HCT116 (cell line): Measurements from ENCODE around the gene DBX2. TPM values are rescaled to one million over a fixed set of nuclear protein-coding genes. Genes with fewer than 3 reads are reported as not detected.

Experiments
- ATAC-seq: fragments of 200-7000 bp; cut with Tn5 transposase; 2 replicates; pipeline ENCODE4 v1.9.1; 2020; ENCODE audit warnings: mild to moderate bottlenecking, moderate library complexity
- BruUV-seq: library from RNA; stranded (reverse); fragments of 400-500 nt; replicated peaks from 2 replicates; lab custom pipeline; 2021; lab: Mats Ljungman, UMichigan
- CTCF ChIA-PET: fragments of 300-600 bp; sonication (Branson Sonifier 250); formaldehyde crosslinking; loops from one replicate; lab custom pipeline; 2021; ENCODE audit warnings: antibody characterized with exemption; lab: Charles Lee
- POLR2A ChIA-PET: fragments of 300-600, 350-600 bp; sonication (Branson Sonifier 250); formaldehyde crosslinking; loops from one replicate; lab custom pipeline; 2021; ENCODE audit warnings: antibody characterized with exemption; lab: Charles Lee
- RAD21 ChIA-PET, 2 experiments: fragments of 300-600 bp; sonication (Branson Sonifier 250); formaldehyde crosslinking; loops; one replicate each; lab custom pipeline; 2023; ENCODE audit warnings: low total read pairs in 2 of 2; ENCODE audit not compliant: uncharacterized antibody in 2 of 2, unreplicated experiment in 2 of 2, low non-redundant PET in 1 of 2; lab: Charles Lee
- DNase-seq: peaks from one replicate; pipeline ENCODE4 v3.0.0-alpha.2; 2010; ENCODE audit warnings: low read depth, low spot score
- H2AFZ ChIP-seq: fragments of 200-600 bp; shearing (Covaris generic), sonication (generic); 2 replicates; pipeline ENCODE4 v1.6.1; 2017; ENCODE audit warnings: low read depth, mixed run types, mixed read lengths, antibody characterized with exemption, low read length; ENCODE audit not compliant: poor library complexity, severe bottlenecking
- H3K27ac ChIP-seq: 2 replicates; pipeline ENCODE4 v1.5.1; 2012; ENCODE audit warnings: low read depth, low read length
- H3K27me3 ChIP-seq: fragments of 200-600 bp; sonication (generic); 2 replicates; pipeline ENCODE4 v1.6.1; 2016; ENCODE audit warnings: mixed run types, low read length, mixed read lengths; ENCODE audit not compliant: insufficient read depth
- H3K36me3 ChIP-seq, 2 experiments: fragments of 200-500 bp in 1 of 2; fragments of 200-600 bp in 1 of 2; sonication (Bioruptor generic) in 1 of 2; sonication (generic) in 1 of 2; 2 replicates each; pipeline versions ENCODE4 v1.5.1 to v1.6.1; 2014 to 2016; ENCODE audit warnings: low read length in 2 of 2, inconsistent platforms in 1 of 2, mixed read lengths in 1 of 2, mixed run types in 1 of 2; ENCODE audit not compliant: insufficient read depth in 2 of 2, control insufficient read depth in 1 of 2
- H3K4me1 ChIP-seq, 2 experiments: fragments of 200-600 bp in 1 of 2; sonication (generic) in 1 of 2; 2 replicates each; pipeline versions ENCODE4 v1.5.1 to v1.6.1; 2012 to 2017; ENCODE audit warnings: low read length in 2 of 2, inconsistent platforms in 1 of 2, mild to moderate bottlenecking in 1 of 2, mixed read lengths in 1 of 2, mixed run types in 1 of 2, moderate library complexity in 1 of 2; ENCODE audit not compliant: insufficient read depth in 2 of 2, control insufficient read depth in 1 of 2
- H3K4me2 ChIP-seq: fragments of 200-600 bp; sonication (generic); 2 replicates; pipeline ENCODE4 v1.6.1; 2017; ENCODE audit warnings: mixed run types, low read length, mixed read lengths
- H3K4me3 ChIP-seq, 2 experiments: fragments of 200-600 bp in 1 of 2; sonication (generic) in 1 of 2; replicated peaks in 1 of 2; 2 replicates each; pipeline ENCODE4 v1.5.1; 2011 to 2016; ENCODE audit warnings: low read length in 2 of 2, control low read depth in 1 of 2, low read depth in 1 of 2, mild to moderate bottlenecking in 1 of 2, mixed read lengths in 1 of 2, mixed run types in 1 of 2
- H3K79me2 ChIP-seq: fragments of 200-600 bp; sonication (generic); 2 replicates; pipeline ENCODE4 v1.6.1; 2017; ENCODE audit warnings: mild to moderate bottlenecking, mixed run types, low read length, moderate library complexity, mixed read lengths; ENCODE audit not compliant: insufficient read depth
- H3K9ac ChIP-seq: fragments of 200-600 bp; sonication (generic); 2 replicates; pipeline ENCODE4 v1.6.1; 2016; ENCODE audit warnings: low read length, mixed read lengths
- H3K9me2 ChIP-seq: fragments of 200-600 bp; sonication (generic), shearing (Covaris generic); 2 replicates; pipeline ENCODE4 v1.6.1; 2017; ENCODE audit warnings: mixed run types, mild to moderate bottlenecking, moderate library complexity; ENCODE audit not compliant: insufficient read depth
- H3K9me3 ChIP-seq, 2 experiments: fragments of 200-500 bp in 1 of 2; fragments of 200-600 bp in 1 of 2; sonication (Bioruptor generic) in 1 of 2; sonication (generic) in 1 of 2; 2 replicates each; pipeline ENCODE4 v1.6.1; 2014 to 2017; ENCODE audit warnings: low read length in 2 of 2, mixed read lengths in 2 of 2, inconsistent platforms in 1 of 2, low read depth in 1 of 2, mild to moderate bottlenecking in 1 of 2, mixed run types in 1 of 2, moderate library complexity in 1 of 2; ENCODE audit not compliant: control insufficient read depth in 1 of 2, insufficient read depth in 1 of 2
- H4K20me1 ChIP-seq: fragments of 200-600 bp; sonication (generic), shearing (Covaris generic); 2 replicates; pipeline ENCODE4 v1.6.1; 2017; ENCODE audit warnings: mixed run types, mild to moderate bottlenecking, moderate library complexity; ENCODE audit not compliant: insufficient read depth
- ATF3 ChIP-seq: IDR thresholded peaks from 2 replicates; pipeline ENCODE4 v1.6.1; 2012
- CBX3 ChIP-seq: IDR thresholded peaks from 2 replicates; pipeline ENCODE4 v1.6.1; 2012; ENCODE audit warnings: low read depth
- CEBPB ChIP-seq: IDR thresholded peaks from 2 replicates; pipeline ENCODE4 v1.6.1; 2012; ENCODE audit warnings: low read depth
- CTCF ChIP-seq, 3 experiments: fragments of 200-600 bp in 1 of 3; sonication (generic) in 1 of 3; IDR thresholded peaks in 2 of 3; conservative IDR thresholded peaks in 1 of 3; 2 replicates each; pipeline ENCODE4 v1.5.1; 2012 to 2017; ENCODE audit warnings: low read depth in 2 of 3, low read length in 2 of 3, antibody characterized with exemption in 1 of 3, borderline replicate concordance in 1 of 3, control low read depth in 1 of 3, mild to moderate bottlenecking in 1 of 3, mixed read lengths in 1 of 3, mixed run types in 1 of 3, moderate library complexity in 1 of 3; ENCODE audit not compliant: insufficient read depth in 1 of 3
- EGR1 ChIP-seq: IDR thresholded peaks from 2 replicates; pipeline ENCODE4 v1.6.1; 2012; ENCODE audit warnings: low read depth
- EZH2 ChIP-seq: fragments of 200-600 bp; sonication (generic); IDR thresholded peaks from 2 replicates; pipeline ENCODE4 v1.6.1; 2017; ENCODE audit warnings: antibody characterized with exemption, mixed run types
- EZH2phosphoT487 ChIP-seq: fragments of 200-600 bp; IDR thresholded peaks from 2 replicates; pipeline ENCODE4 v1.6.1; 2018; ENCODE audit warnings: antibody characterized with exemption, borderline replicate concordance
- FOSL1 ChIP-seq: IDR thresholded peaks from 2 replicates; pipeline ENCODE4 v1.6.1; 2012; ENCODE audit warnings: low read depth
- JUND ChIP-seq: IDR thresholded peaks from 2 replicates; pipeline ENCODE4 v1.6.1; 2012
- POLR2A ChIP-seq: IDR thresholded peaks from 2 replicates; pipeline ENCODE4 v1.7.0; 2011; ENCODE audit warnings: borderline replicate concordance; ENCODE audit not compliant: insufficient read depth, insufficient read length; ENCODE audit errors: extremely low read depth
- RAD21 ChIP-seq: IDR thresholded peaks from 2 replicates; pipeline ENCODE4 v1.6.1; 2012; ENCODE audit warnings: low read depth, mild to moderate bottlenecking
- REST ChIP-seq: IDR thresholded peaks from 2 replicates; pipeline ENCODE4 v1.6.1; 2012; ENCODE audit warnings: low read depth
- SIN3A ChIP-seq: IDR thresholded peaks from 2 replicates; pipeline ENCODE4 v1.6.1; 2012; ENCODE audit warnings: low read depth
- SP1 ChIP-seq: IDR thresholded peaks from 2 replicates; pipeline ENCODE4 v1.6.1; 2012; ENCODE audit warnings: low read depth
- TCF7L2 ChIP-seq: IDR thresholded peaks from 2 replicates; pipeline ENCODE4 v1.7.0; 2011; ENCODE audit warnings: borderline replicate concordance, inconsistent platforms; ENCODE audit not compliant: insufficient read depth, insufficient read length; ENCODE audit errors: extremely low read depth
- YY1 ChIP-seq: IDR thresholded peaks from 2 replicates; pipeline ENCODE4 v1.6.1; 2011; ENCODE audit warnings: low read length, low read depth, moderate library complexity, mild to moderate bottlenecking; ENCODE audit not compliant: insufficient replicate concordance; ENCODE audit errors: extremely low read depth
- ZBTB33 ChIP-seq: IDR thresholded peaks from 2 replicates; pipeline ENCODE4 v1.6.1; 2011; ENCODE audit warnings: mild to moderate bottlenecking, low read length, moderate library complexity; ENCODE audit not compliant: insufficient replicate concordance; ENCODE audit errors: extremely low read depth
- ZNF274 ChIP-seq: fragments of 200-500 bp; sonication (Bioruptor generic); IDR thresholded peaks from 2 replicates; pipeline ENCODE4 v1.6.1; 2014; ENCODE audit warnings: mild to moderate bottlenecking, low read depth, low read length, inconsistent platforms
- intact Hi-C: fragments of 100-400 bp; cut with micrococcal nuclease; formaldehyde crosslinking; loops from 2 replicates; pipeline ENCODE4 v1.10.0; 2022
- total RNA-seq: library from RNA; stranded (reverse); gene quantifications from one replicate; pipeline ENCODE4 v1.2.1, GENCODE V29; 2021; ENCODE audit not compliant: unreplicated experiment
- TF ChIP-seq, protein P1 (sequence below): IDR thresholded peaks from 2 replicates; pipeline ENCODE4 v1.6.1; 2012

Gene DBX2
- total RNA-seq, 1 experiment from 2014 or later, result not detected

- DNase-seq, result no peak
- H2AFZ ChIP-seq, result no peak overlapping the region
- no peaks in the 10 kb centered on the region for H4K20me1 ChIP-seq
- H3K27me3 ChIP-seq, result no peaks in the 10 kb centered on the region
- no peaks in the 10 kb centered on the region for H3K4me1 ChIP-seq
- no TSS peak for BruUV-seq
- POLR2A ChIA-PET, result no interaction called here
- no peak overlapping the region for H3K9ac ChIP-seq
- TF ChIP-seq RAD21 (no peak), EZH2 (no peak), EGR1 (no peak), FOSL1 (no peak), ZBTB33 (no peak), CTCF (IDR thresholded peaks at IDR 0.05 in 2 of 3, conservative IDR thresholded peaks at IDR 0.05 in 1 of 3; ENCODE audit: borderline replicate concordance in 1 of 3, insufficient read depth in 1 of 3, low read depth in 2 of 3, low read length in 2 of 3) (no peak), YY1 (no peak), EZH2phosphoT487 (no peak), TCF7L2 (no peak), CEBPB (no peak), REST (no peak), POLR2A (no peak), CBX3 (no peak), JUND (no peak), ATF3 (no peak), SIN3A (no peak), SP1 (no peak), ZNF274 (no peak)
- TF ChIP-seq, protein P1, sequence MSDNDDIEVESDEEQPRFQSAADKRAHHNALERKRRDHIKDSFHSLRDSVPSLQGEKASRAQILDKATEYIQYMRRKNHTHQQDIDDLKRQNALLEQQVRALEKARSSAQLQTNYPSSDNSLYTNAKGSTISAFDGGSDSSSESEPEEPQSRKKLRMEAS, result no peak
- TF ChIP-seq, all 23 proteins: peak for 0
- no peak for ATAC-seq
- intact Hi-C loops, result no loop called here
- Histone ChIP-seq H3K27ac (no peak overlapping the region), H3K9me3 (no peaks in the 10 kb centered on the region), H3K9me2 (no peaks in the 10 kb centered on the region), H3K36me3 (no peaks in the 10 kb centered on the region), H3K4me2 (no peak overlapping the region), H3K4me3 (no peak overlapping the region), H3K79me2 (no peaks in the 10 kb centered on the region)
- ChIA-PET CTCF (no interaction called here), RAD21 (no interaction called here)
Observed at GRCh38 chr12:45077251-45077650, 26.4 kb upstream of the DBX2 start.
